ENCODE measurements around the gene C1orf52. TPM values are rescaled to one million over a fixed set of nuclear protein-coding genes. Genes with fewer than 3 reads are reported as not detected.

The C1orf52 gene
- total RNA-seq, 3 donors from 2014 or later: 11.6 to 21.6 (median 15.0) TPM

GRCh38 chr1:85283475-85284199 is 24.2 kb upstream of the C1orf52 start:
- no peak overlapping the region for H3K27ac ChIP-seq
- no peak for DNase-seq (ENCODE audit: low spot score in 2 of 2)
- H3K4me3 ChIP-seq: no peak overlapping the region
- H3K4me1 ChIP-seq: no peaks in the 10 kb centered on the region
- H3K27me3 ChIP-seq: no peaks in the 10 kb centered on the region
- intact Hi-C loops (cut with DNase I; ENCODE audit: low total_unique reads): no loop called here
- H3K36me3 ChIP-seq: no peaks in the 10 kb centered on the region
- TF ChIP-seq POLR2AphosphoS5 (IDR thresholded peaks at IDR 0.05) (no peak), POLR2A (IDR thresholded peaks at IDR 0.05) (no peak), CTCF (IDR thresholded peaks at IDR 0.05) (no peak)
- H3K9me3 ChIP-seq: no peaks in the 10 kb centered on the region

- no peak overlapping the region for H3K27ac ChIP-seq
- no peaks in the 10 kb centered on the region for H3K36me3 ChIP-seq
- intact Hi-C loops (cut with DNase I; ENCODE audit: low total_unique reads): no loop called here
- no peak overlapping the region for H3K4me3 ChIP-seq
- TF ChIP-seq CTCF (IDR thresholded peaks at IDR 0.05) (no peak), POLR2AphosphoS5 (IDR thresholded peaks at IDR 0.05) (no peak), POLR2A (IDR thresholded peaks at IDR 0.05) (no peak)
- no peaks in the 10 kb centered on the region for H3K27me3 ChIP-seq
- H3K4me1 ChIP-seq: no peaks in the 10 kb centered on the region
- no peaks in the 10 kb centered on the region for H3K9me3 ChIP-seq
- DNase-seq (ENCODE audit: low spot score in 2 of 2): no peak
These were observed 23.0 kb upstream of the C1orf52 start for GRCh38 chr1:85282424-85282823.

- TF ChIP-seq POLR2A (IDR thresholded peaks at IDR 0.05): no peak
- no peak for TF ChIP-seq CTCF (IDR thresholded peaks at IDR 0.05)
- TF ChIP-seq POLR2AphosphoS5 (IDR thresholded peaks at IDR 0.05): no peak
- no peaks in the 10 kb centered on the region for H3K27me3 ChIP-seq
- DNase-seq (ENCODE audit: low spot score in 2 of 2): no peak
- intact Hi-C loops (cut with DNase I; ENCODE audit: low total_unique reads): no loop called here
- H3K36me3 ChIP-seq: no peaks in the 10 kb centered on the region
- H3K4me1 ChIP-seq: no peaks in the 10 kb centered on the region
- H3K27ac ChIP-seq: no peak overlapping the region
- H3K9me3 ChIP-seq: no peaks in the 10 kb centered on the region
- H3K4me3 ChIP-seq: no peak overlapping the region
These were observed 21.2 kb upstream of the C1orf52 start for GRCh38 chr1:85280636-85281035.

- Histone ChIP-seq H3K27me3 (no peaks in the 10 kb centered on the region), H3K4me3 (no peak overlapping the region), H3K9me3 (no peaks in the 10 kb centered on the region), H3K27ac (peak overlapping the region in 1 of 2 donors; percentile 72), H3K36me3 (no peaks in the 10 kb centered on the region), H3K4me1 (peaks cover 0 to 7% of the 10 kb centered on the region in 2 donors)
- TF ChIP-seq CTCF (IDR thresholded peaks at IDR 0.05) (no peak), POLR2A (IDR thresholded peaks at IDR 0.05) (no peak), POLR2AphosphoS5 (IDR thresholded peaks at IDR 0.05) (no peak)
- intact Hi-C loops (cut with DNase I; ENCODE audit: low total_unique reads): no loop called here
- no peak for DNase-seq (ENCODE audit: low spot score in 2 of 2)
These were observed 20.1 kb upstream of the C1orf52 start for GRCh38 chr1:85279458-85280080.

- H3K9me3 ChIP-seq: no peaks in the 10 kb centered on the region
- TF ChIP-seq POLR2AphosphoS5 (IDR thresholded peaks at IDR 0.05) (no peak), POLR2A (IDR thresholded peaks at IDR 0.05) (no peak), CTCF (IDR thresholded peaks at IDR 0.05) (no peak)
- no peaks in the 10 kb centered on the region for H3K27me3 ChIP-seq
- peak overlapping the region in 1 of 3 donors; percentile 10 for H3K4me3 ChIP-seq
- no peaks in the 10 kb centered on the region for H3K36me3 ChIP-seq
- peaks cover 0 to 9% of the 10 kb centered on the region in 2 donors for H3K4me1 ChIP-seq
- intact Hi-C loops (cut with DNase I; ENCODE audit: low total_unique reads): no loop called here
- H3K27ac ChIP-seq: peak overlapping the region; percentile 40 to 72
- DNase-seq (ENCODE audit: low spot score in 2 of 2): no peak
These were observed 19.4 kb upstream of the C1orf52 start for GRCh38 chr1:85278853-85279314.
